H1 (cell line): ENCODE measurements around the gene OSTC. TPM values are rescaled to one million over a fixed set of nuclear protein-coding genes. Genes with fewer than 3 reads are reported as not detected.

Source experiments
- CTCF ChIA-PET: fragments of 300-600 bp; sonication (Branson Sonifier 250); formaldehyde crosslinking; loops from one replicate; lab custom pipeline; 2021; ENCODE audit not compliant: partially characterized antibody; lab: Charles Lee
- POLR2A ChIA-PET: fragments of 300-600 bp; sonication (Branson Sonifier 250); formaldehyde crosslinking; loops from one replicate; lab custom pipeline; 2021; ENCODE audit warnings: inconsistent platforms; ENCODE audit not compliant: partially characterized antibody; lab: Charles Lee
- DNase-seq, 2 experiments: peaks; one replicate each; pipeline versions ENCODE4 v3.0.0 to v3.0.0-alpha.2; 2010 to 2022; ENCODE audit warnings: low spot score in 2 of 2, low read depth in 1 of 2, mixed read lengths in 1 of 2
- FAIRE-seq: peaks from 2 replicates; lab custom pipeline; 2011; peaks lifted over from hg19 to GRCh38; lab: Jason Lieb, UNC
- H2AFZ ChIP-seq: 2 replicates; pipeline ENCODE4 v1.8.1; 2012; ENCODE audit warnings: low read length, inconsistent platforms
- H2AK5ac ChIP-seq: 2 replicates; pipeline ENCODE4 v1.6.1; 2013; ENCODE audit warnings: low read depth, low read length
- H2BK120ac ChIP-seq: replicated peaks from 2 replicates; pipeline ENCODE3; 2013; ENCODE audit warnings: low read depth, low read length, inconsistent platforms
- H2BK12ac ChIP-seq: 2 replicates; pipeline ENCODE4 v1.6.1; 2013; ENCODE audit warnings: low read depth, low read length
- H2BK15ac ChIP-seq: 2 replicates; pipeline ENCODE4 v1.6.1; 2013; ENCODE audit warnings: low read length
- H2BK20ac ChIP-seq: 2 replicates; pipeline ENCODE4 v1.6.1; 2013; ENCODE audit warnings: low read length
- H2BK5ac ChIP-seq: 2 replicates; pipeline ENCODE4 v1.6.1; 2013; ENCODE audit warnings: low read depth, low read length
- H3K14ac ChIP-seq: 2 replicates; pipeline ENCODE4 v1.6.1; 2013; ENCODE audit warnings: inconsistent platforms; ENCODE audit not compliant: insufficient read length
- H3K18ac ChIP-seq: 2 replicates; pipeline ENCODE4 v1.6.1; 2013; ENCODE audit warnings: low read length; ENCODE audit errors: extremely low read depth
- H3K23ac ChIP-seq: 2 replicates; pipeline ENCODE4 v1.6.1; 2013; ENCODE audit warnings: inconsistent platforms; ENCODE audit not compliant: insufficient read length
- H3K23me2 ChIP-seq: 2 replicates; pipeline ENCODE4 v1.6.1; 2013; ENCODE audit warnings: low read depth, low read length
- H3K27ac ChIP-seq: 2 replicates; pipeline ENCODE4 v1.6.1; 2011; ENCODE audit warnings: low read depth, low read length, inconsistent platforms
- H3K27me3 ChIP-seq, 4 experiments: replicated peaks in 1 of 4; 1 replicate in 1 of 4; 2 replicates in 3 of 4; pipeline versions ENCODE4 v1.6.1 to v1.8.1; 2011 to 2013; ENCODE audit warnings: low read length in 3 of 4, mild to moderate bottlenecking in 3 of 4, inconsistent platforms in 2 of 4, mixed read lengths in 2 of 4, moderate library complexity in 1 of 4; ENCODE audit not compliant: control insufficient read depth in 3 of 4, insufficient read depth in 3 of 4; ENCODE audit errors: extremely low read depth in 1 of 4
- H3K36me3 ChIP-seq, 4 experiments: 2 replicates each; pipeline versions ENCODE4 v1.6.1 to v1.8.1; 2011 to 2013; ENCODE audit warnings: mild to moderate bottlenecking in 4 of 4, low read length in 3 of 4, moderate library complexity in 2 of 4, control low read depth in 1 of 4, inconsistent platforms in 1 of 4; ENCODE audit not compliant: insufficient read depth in 4 of 4, control insufficient read depth in 2 of 4
- H3K4ac ChIP-seq: replicated peaks from 2 replicates; pipeline ENCODE3; 2013; ENCODE audit warnings: low read length, low read depth, mixed read lengths, inconsistent platforms; ENCODE audit not compliant: insufficient read length
- H3K4me1 ChIP-seq, 4 experiments: replicated peaks in 1 of 4; 1 replicate in 1 of 4; 2 replicates in 3 of 4; pipeline versions ENCODE4 v1.6.1 to v1.8.1; 2011 to 2013; ENCODE audit warnings: low read length in 3 of 4, inconsistent platforms in 2 of 4, mixed read lengths in 1 of 4; ENCODE audit not compliant: insufficient read depth in 4 of 4, control insufficient read depth in 3 of 4
- H3K4me2 ChIP-seq, 2 experiments: 2 replicates each; pipeline versions ENCODE4 v1.6.1 to v1.8.1; 2011 to 2013; ENCODE audit warnings: low read depth in 2 of 2, low read length in 2 of 2, control low read depth in 1 of 2, inconsistent platforms in 1 of 2, mild to moderate bottlenecking in 1 of 2; ENCODE audit not compliant: insufficient read depth in 1 of 2
- H3K4me3 ChIP-seq, 4 experiments: fragments of 200-600, 300-600 bp in 1 of 4; sonication (generic), shearing (Covaris generic), sonication (Bioruptor Twin) in 1 of 4; 2 replicates each; pipeline versions ENCODE4 v1.5.1 to v1.8.1; 2011 to 2016; ENCODE audit warnings: low read length in 4 of 4, low read depth in 3 of 4, control low read depth in 2 of 4, inconsistent platforms in 2 of 4, mild to moderate bottlenecking in 2 of 4, mixed read lengths in 1 of 4, moderate library complexity in 1 of 4; ENCODE audit not compliant: insufficient read depth in 2 of 4; ENCODE audit errors: extremely low read depth in 1 of 4
- H3K56ac ChIP-seq: replicated peaks from 2 replicates; pipeline ENCODE3; 2013; ENCODE audit warnings: low read depth, mild to moderate bottlenecking, mixed read lengths, low read length, inconsistent platforms; ENCODE audit not compliant: insufficient read length
- H3K79me1 ChIP-seq: 2 replicates; pipeline ENCODE4 v1.6.1; 2013; ENCODE audit warnings: low read depth, low read length, control low read depth
- H3K79me2 ChIP-seq, 2 experiments: 2 replicates each; pipeline versions ENCODE4 v1.6.1 to v1.8.1; 2012 to 2013; ENCODE audit warnings: low read length in 2 of 2, mild to moderate bottlenecking in 2 of 2, inconsistent platforms in 1 of 2; ENCODE audit not compliant: insufficient read depth in 2 of 2, control insufficient read depth in 1 of 2
- H3K9ac ChIP-seq, 4 experiments: replicated peaks in 1 of 4; 1 replicate in 1 of 4; 2 replicates in 3 of 4; pipeline versions ENCODE4 v1.6.1 to v1.8.1; 2011 to 2013; ENCODE audit warnings: low read depth in 3 of 4, low read length in 3 of 4, control low read depth in 2 of 4, mild to moderate bottlenecking in 2 of 4, moderate library complexity in 2 of 4, inconsistent platforms in 1 of 4; ENCODE audit errors: extremely low read depth in 1 of 4
- H3K9me3 ChIP-seq, 2 experiments: 2 replicates each; pipeline versions ENCODE4 v1.6.1 to v1.8.1; 2012 to 2013; ENCODE audit warnings: mild to moderate bottlenecking in 2 of 2, moderate library complexity in 2 of 2, control low read depth in 1 of 2, inconsistent platforms in 1 of 2, low read depth in 1 of 2, low read length in 1 of 2, mixed read lengths in 1 of 2; ENCODE audit not compliant: insufficient read depth in 2 of 2
- H4K20me1 ChIP-seq, 2 experiments: replicated peaks in 1 of 2; 2 replicates each; pipeline versions ENCODE3 to v1.8.1; 2011 to 2013; ENCODE audit warnings: inconsistent platforms in 2 of 2, low read length in 2 of 2, mild to moderate bottlenecking in 1 of 2; ENCODE audit not compliant: insufficient read depth in 2 of 2, control insufficient read depth in 1 of 2
- H4K5ac ChIP-seq: 2 replicates; pipeline ENCODE4 v1.6.1; 2013; ENCODE audit warnings: low read length, low read depth, mixed read lengths, inconsistent platforms; ENCODE audit not compliant: insufficient read length
- H4K8ac ChIP-seq: 2 replicates; pipeline ENCODE4 v1.8.0; 2013; ENCODE audit warnings: mild to moderate bottlenecking, moderate library complexity, low read length, inconsistent platforms; ENCODE audit not compliant: insufficient read depth; ENCODE audit errors: extremely low read depth
- H4K91ac ChIP-seq: replicated peaks from 2 replicates; pipeline ENCODE3; 2013; ENCODE audit warnings: low read length, mixed read lengths, inconsistent platforms; ENCODE audit not compliant: insufficient read length
- MAX ChIP-seq: IDR thresholded peaks from 2 replicates; pipeline ENCODE4 v1.6.1; 2012; ENCODE audit warnings: inconsistent platforms
- polyA plus RNA-seq, 7 experiments: library from polyadenylated mRNA; depleted of rRNA in 3 of 7; stranded (reverse) in 5 of 7; unstranded in 2 of 7; fragments of >200 nt in 5 of 7; fragments of 200-250 nt in 2 of 7; gene quantifications; 1 replicate in 5 of 7; 2 replicates in 1 of 7; 4 replicates in 1 of 7; pipeline versions ENCODE4 v1.2.1 to v1.2.3, GENCODE V29; 2011 to 2013; ENCODE audit warnings: missing spikeins in 2 of 7, mixed read lengths in 2 of 7
- total RNA-seq: library from RNA; stranded (reverse); fragmentation: NEBNext Ultra II Directional; extraction: Animal tissue kit (Norgen Biotek cat#: 25700); gene quantifications from 2 replicates; pipeline ENCODE4 v1.2.1, GENCODE V29; 2021

OSTC gene
- total and polyA plus RNA-seq, 2 of the 8 experiments (the other 6 are each of a cell fraction or from before 2014, with no cell fraction given), result 165 to 176 TPM

GRCh38 chr4:108703370-108703769 lies 53.0 kb downstream of the OSTC start:
- Histone ChIP-seq H4K5ac (no peak overlapping the region), H3K9ac (no peak overlapping the region), H3K36me3 (no peaks in the 10 kb centered on the region), H3K79me1 (no peaks in the 10 kb centered on the region), H3K23ac (no peak overlapping the region), H3K56ac (no peak overlapping the region), H3K4me2 (no peak overlapping the region), H2AFZ (no peak overlapping the region), H3K9me3 (no peaks in the 10 kb centered on the region), H3K27ac (no peak overlapping the region), H3K14ac (no peak overlapping the region), H3K4me1 (no peaks in the 10 kb centered on the region), H2BK120ac (no peak overlapping the region), H3K79me2 (no peaks in the 10 kb centered on the region), H2BK20ac (no peak overlapping the region), H3K4me3 (no peak overlapping the region), H3K18ac (no peak overlapping the region), H3K4ac (no peak overlapping the region), H3K23me2 (no peaks in the 10 kb centered on the region), H2BK5ac (no peak overlapping the region), H3K27me3 (no peaks in the 10 kb centered on the region), H2BK12ac (no peak overlapping the region), H2BK15ac (no peak overlapping the region), H4K91ac (no peak overlapping the region), H4K20me1 (no peaks in the 10 kb centered on the region), H2AK5ac (no peak overlapping the region), H4K8ac (no peak overlapping the region)
- ChIA-PET CTCF (interaction anchor here (0.9 to 1.3 kb wide), 2 partner anchors 18 to 35 kb away, joined by 3 read pairs; no protein-coding TSS in a partner anchor), POLR2A (interaction anchor here (1.0 kb wide), 1 partner anchor 14 kb away, joined by 3 read pairs; no protein-coding TSS in a partner anchor)
- no peak for DNase-seq
- TF ChIP-seq MAX, result no peak
- FAIRE-seq, result no peak
